Ovary (tissue), 3 donors: ENCODE measurements around the gene TMTC2.

Experiments
- POLR2A ChIP-seq: fragments of 450-650 bp; IDR thresholded peaks from one replicate; pipeline ENCODE4 v1.6.1; 2017; ENCODE audit warnings: antibody characterized with exemption, mild to moderate bottlenecking, moderate library complexity
- TF ChIP-seq, protein P1 (sequence below), 3 donors: fragments of 450-650 bp in 2 of 3; fragments of 200-600 bp in 1 of 3; IDR thresholded peaks; one replicate each; pipeline versions ENCODE4 v1.5.1 to v1.8.0; 2016 to 2022; ENCODE audit warnings: antibody characterized with exemption in 3 of 3, mild to moderate bottlenecking in 1 of 3
- donor health status: DM: no; HTN: no; CAD: no.

DNA sequence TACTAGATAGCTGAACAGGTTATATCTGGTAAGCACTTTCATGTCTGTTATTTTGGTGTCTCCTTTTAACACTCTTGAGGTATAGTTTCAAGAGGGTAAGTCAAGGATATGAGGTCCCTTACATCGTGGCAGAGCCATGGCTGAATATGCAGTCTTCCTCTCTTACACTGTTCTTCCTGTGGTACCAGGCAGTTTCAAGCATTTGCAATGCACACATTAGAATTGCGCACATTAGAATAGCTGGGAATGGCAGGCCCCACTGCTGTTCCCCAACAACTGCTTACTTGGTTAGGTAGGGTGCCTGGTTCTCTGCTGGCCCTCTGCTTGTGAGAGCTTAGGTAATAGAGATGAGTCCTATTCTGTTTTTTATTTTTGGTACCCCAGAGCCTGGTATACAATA is 41.2 kb downstream of the TMTC2 start:
- TF ChIP-seq, protein P1, sequence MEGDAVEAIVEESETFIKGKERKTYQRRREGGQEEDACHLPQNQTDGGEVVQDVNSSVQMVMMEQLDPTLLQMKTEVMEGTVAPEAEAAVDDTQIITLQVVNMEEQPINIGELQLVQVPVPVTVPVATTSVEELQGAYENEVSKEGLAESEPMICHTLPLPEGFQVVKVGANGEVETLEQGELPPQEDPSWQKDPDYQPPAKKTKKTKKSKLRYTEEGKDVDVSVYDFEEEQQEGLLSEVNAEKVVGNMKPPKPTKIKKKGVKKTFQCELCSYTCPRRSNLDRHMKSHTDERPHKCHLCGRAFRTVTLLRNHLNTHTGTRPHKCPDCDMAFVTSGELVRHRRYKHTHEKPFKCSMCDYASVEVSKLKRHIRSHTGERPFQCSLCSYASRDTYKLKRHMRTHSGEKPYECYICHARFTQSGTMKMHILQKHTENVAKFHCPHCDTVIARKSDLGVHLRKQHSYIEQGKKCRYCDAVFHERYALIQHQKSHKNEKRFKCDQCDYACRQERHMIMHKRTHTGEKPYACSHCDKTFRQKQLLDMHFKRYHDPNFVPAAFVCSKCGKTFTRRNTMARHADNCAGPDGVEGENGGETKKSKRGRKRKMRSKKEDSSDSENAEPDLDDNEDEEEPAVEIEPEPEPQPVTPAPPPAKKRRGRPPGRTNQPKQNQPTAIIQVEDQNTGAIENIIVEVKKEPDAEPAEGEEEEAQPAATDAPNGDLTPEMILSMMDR (IDR thresholded peaks at IDR 0.05) = no peak
- no peak for TF ChIP-seq POLR2A
